ENCODE data around the gene C16orf95. TPM values are rescaled to one million over a fixed set of nuclear protein-coding genes. Genes with fewer than 3 reads are reported as not detected.

The C16orf95 gene
- total and polyA plus RNA-seq, 2 donors (not counting 1 experiment from before 2014, with no cell fraction given) = 1.5 to 2.5 TPM

GRCh38 chr16:87327798-87328495 lies 10.8 kb upstream of the C16orf95 start:
- Histone ChIP-seq H3K4me2 (replicated peaks; ENCODE audit: low read depth, low read length, poor library complexity, severe bottlenecking) (no peak overlapping the region), H3K36me3 (replicated peaks in 1 of 2; ENCODE audit: control extremely low read depth in 1 of 2, control insufficient read depth in 1 of 2, extremely low read depth in 1 of 2, insufficient read depth in 2 of 2, low read length in 1 of 2) (peaks cover 0 to 20% of the 10 kb centered on the region in 2 experiments), H3K27me3 (replicated peaks in 1 of 4; ENCODE audit: control extremely low read depth in 1 of 4, control insufficient read depth in 3 of 4, insufficient read depth in 4 of 4, low read length in 3 of 4) (no peaks in the 10 kb centered on the region), H3K9ac (ENCODE audit: low read length) (no peak overlapping the region), H4K20me1 (ENCODE audit: control insufficient read depth, insufficient read depth, low read length, poor library complexity, severe bottlenecking) (peaks cover 13% of the 10 kb centered on the region), H2AFZ (ENCODE audit: insufficient read depth, low read depth, low read length, poor library complexity, severe bottlenecking) (no peak overlapping the region), H3K4me1 (ENCODE audit: control insufficient read depth in 2 of 2, insufficient read depth in 2 of 2, low read length in 2 of 2) (peaks cover 0 to 4% of the 10 kb centered on the region in 2 donors), H3K79me2 (ENCODE audit: control insufficient read depth, insufficient read depth, low read length) (peaks cover 5% of the 10 kb centered on the region), H3K27ac (ENCODE audit: low read length in 2 of 2) (no peak overlapping the region), H3K4me3 (ENCODE audit: control extremely low read depth in 1 of 5, extremely low read depth in 1 of 5, insufficient read depth in 1 of 5, low read depth in 2 of 5, low read length in 4 of 5) (no peak overlapping the region), H3K9me3 (ENCODE audit: control extremely low read depth in 1 of 3, control insufficient read depth in 2 of 3, insufficient read depth in 1 of 3, low read length in 2 of 3) (no peaks in the 10 kb centered on the region)
- Mint-ChIP-seq H3K9me3 (ENCODE audit: insufficient read depth) (no peaks in the 10 kb centered on the region), H3K4me1 (peaks cover 4% of the 10 kb centered on the region), H3K4me3 (no peak overlapping the region), H3K27me3 (no peaks in the 10 kb centered on the region), H3K27ac (no peak overlapping the region)
- POLR2A ChIA-PET = no interaction called here
- intact Hi-C loops (cut with micrococcal nuclease) = no loop called here
- WGBS (ENCODE audit: insufficient coverage) = 95% methylated on average over 19 of the region's 19 CpGs
- ATAC-seq (ENCODE audit: low read depth) (no peak), DNase-seq (no peak)
- TF ChIP-seq CTCF (IDR thresholded peaks at IDR 0.05) = no peak
- TF ChIP-seq EZH2 (IDR thresholded peaks at IDR 0.05; ENCODE audit: borderline replicate concordance, insufficient read depth, low read depth, low read length, poor library complexity, severe bottlenecking) = no peak
- CTCF ChIA-PET = interaction anchor here (1.9 kb wide), 1 partner anchor 10 kb away, joined by 6 read pairs; the partner anchor contains the start of gene C16orf95

GRCh38 chr16:87326151-87326571 lies 9.0 kb upstream of the C16orf95 start:
- CTCF ChIA-PET = interaction anchor here (1.0 to 3.1 kb wide), 4 partner anchors 11 to 310 kb away, joined by 4 to 16 read pairs (median 7); no protein-coding TSS in a partner anchor
- peaks cover 0 to 16% of the 10 kb centered on the region in 2 experiments for H3K36me3 ChIP-seq (replicated peaks in 1 of 2; ENCODE audit: control extremely low read depth in 1 of 2, control insufficient read depth in 1 of 2, extremely low read depth in 1 of 2, insufficient read depth in 2 of 2, low read length in 1 of 2)
- H3K9me3 ChIP-seq (ENCODE audit: control extremely low read depth in 1 of 3, control insufficient read depth in 2 of 3, insufficient read depth in 1 of 3, low read length in 2 of 3) = no peaks in the 10 kb centered on the region
- DNase-seq (no peak), ATAC-seq (ENCODE audit: low read depth) (no peak)
- H2AFZ ChIP-seq (ENCODE audit: insufficient read depth, low read depth, low read length, poor library complexity, severe bottlenecking) = no peak overlapping the region
- no peaks in the 10 kb centered on the region for H3K27me3 ChIP-seq (replicated peaks in 1 of 4; ENCODE audit: control extremely low read depth in 1 of 4, control insufficient read depth in 3 of 4, insufficient read depth in 4 of 4, low read length in 3 of 4)
- H4K20me1 ChIP-seq (ENCODE audit: control insufficient read depth, insufficient read depth, low read length, poor library complexity, severe bottlenecking) = peaks cover 13% of the 10 kb centered on the region
- no peak overlapping the region for H3K27ac Mint-ChIP-seq
- H3K4me3 ChIP-seq (ENCODE audit: control extremely low read depth in 1 of 5, extremely low read depth in 1 of 5, insufficient read depth in 1 of 5, low read depth in 2 of 5, low read length in 4 of 5) = no peak overlapping the region
- no peak overlapping the region for H3K9ac ChIP-seq (ENCODE audit: low read length)
- no peak for TF ChIP-seq CTCF (IDR thresholded peaks at IDR 0.05)
- no peak for TF ChIP-seq EZH2 (IDR thresholded peaks at IDR 0.05; ENCODE audit: borderline replicate concordance, insufficient read depth, low read depth, low read length, poor library complexity, severe bottlenecking)
- H3K4me2 ChIP-seq (replicated peaks; ENCODE audit: low read depth, low read length, poor library complexity, severe bottlenecking) = no peak overlapping the region
- no peak overlapping the region for H3K27ac ChIP-seq (ENCODE audit: low read length in 2 of 2)
- intact Hi-C loops (cut with micrococcal nuclease) = no loop called here
- WGBS (ENCODE audit: insufficient coverage) = 93% methylated on average over 9 of the region's 11 CpGs
- no peaks in the 10 kb centered on the region for H3K27me3 Mint-ChIP-seq
- peaks cover 0 to 4% of the 10 kb centered on the region in 2 donors for H3K4me1 ChIP-seq (ENCODE audit: control insufficient read depth in 2 of 2, insufficient read depth in 2 of 2, low read length in 2 of 2)
- H3K4me3 Mint-ChIP-seq = no peak overlapping the region
- H3K9me3 Mint-ChIP-seq (ENCODE audit: insufficient read depth) = no peaks in the 10 kb centered on the region
- POLR2A ChIA-PET = no interaction called here
- H3K4me1 Mint-ChIP-seq = peaks cover 4% of the 10 kb centered on the region
- H3K79me2 ChIP-seq (ENCODE audit: control insufficient read depth, insufficient read depth, low read length) = peaks cover 5% of the 10 kb centered on the region

Measured in B cell (primary cell).